Coronary artery (tissue), 2 donors: ENCODE measurements around the gene CBX2.

ENCODE experiments used
- DNase-seq: peaks from one replicate; pipeline ENCODE4 v3.0.0-alpha.2; 2017; ENCODE audit warnings: low spot score
- H3K27ac ChIP-seq, 2 donors: fragments of 200-600 bp; sonication (generic); one replicate each; pipeline ENCODE4 v1.5.1; 2016 to 2019
- H3K4me3 ChIP-seq: fragments of 200-600 bp; sonication (generic); 2 replicates; pipeline ENCODE4 v1.5.1; 2016; ENCODE audit warnings: mild to moderate bottlenecking, moderate library complexity
- CTCF ChIP-seq: fragments of 200-600 bp; sonication (generic); IDR thresholded peaks from one replicate; pipeline ENCODE4 v1.5.1; 2019; ENCODE audit warnings: antibody characterized with exemption

CBX2 gene

DNA sequence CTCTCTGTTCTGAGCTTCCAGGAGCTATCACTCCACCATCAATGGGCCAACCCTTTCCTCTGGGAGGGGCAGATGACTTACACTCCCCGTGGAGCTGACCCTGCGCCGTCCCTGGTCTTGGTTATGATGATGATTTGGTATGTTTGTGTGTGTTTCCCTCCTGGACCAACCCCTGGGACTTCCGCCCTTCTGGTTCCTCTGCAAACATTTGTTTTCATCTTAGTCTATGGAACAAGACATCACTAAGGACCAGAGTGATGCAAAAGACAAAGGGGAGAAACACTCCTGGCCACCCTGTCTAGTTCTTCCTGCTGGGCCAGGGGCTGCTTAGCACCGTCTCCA is 47.6 kb downstream of the CBX2 start:
- Histone ChIP-seq H3K27ac (no peak overlapping the region), H3K4me3 (no peak overlapping the region)
- TF ChIP-seq CTCF, result no peak
- no peak for DNase-seq

GRCh38 chr17:79826204-79826680 is 48.3 kb downstream of the CBX2 start:
- no peak overlapping the region for H3K27ac ChIP-seq
- DNase-seq, result no peak
- TF ChIP-seq CTCF, result no peak

DNA sequence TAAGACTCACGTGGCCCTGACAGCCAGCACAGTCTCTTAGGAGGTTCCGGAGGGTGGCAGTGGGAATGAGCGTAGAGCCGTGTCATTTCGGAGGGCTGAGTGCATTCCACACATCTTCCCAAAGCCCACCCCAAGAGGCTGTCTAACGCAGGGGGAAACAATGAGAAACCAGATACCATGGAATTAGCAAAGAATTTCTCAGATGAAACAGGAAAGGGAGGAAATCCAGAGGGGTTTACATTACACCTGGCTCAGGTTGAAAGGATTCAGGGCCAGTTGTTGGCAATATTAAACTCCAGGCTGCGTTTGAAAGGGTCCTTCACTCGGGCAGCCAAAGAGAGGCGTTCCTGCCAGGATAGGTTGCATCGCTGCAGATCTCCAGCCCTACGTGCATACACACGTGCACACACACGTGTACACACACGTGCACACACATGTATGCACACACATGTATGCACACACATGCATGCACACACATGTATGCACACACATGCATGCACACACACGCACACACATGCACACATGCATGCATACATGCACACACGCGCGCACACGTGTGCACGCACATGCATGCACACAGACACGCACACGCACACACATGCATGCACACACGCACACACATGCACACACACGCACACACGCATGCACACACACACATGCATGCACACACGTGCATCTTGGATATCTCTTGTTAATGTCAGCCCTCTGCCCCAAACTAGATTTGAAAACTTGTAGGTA is 49.1 kb downstream of the CBX2 start:
- H3K4me3 ChIP-seq, result no peak overlapping the region
- TF ChIP-seq CTCF, result no peak
- DNase-seq, result no peak
- H3K27ac ChIP-seq, result no peak overlapping the region

More at GRCh38 chr17:79826204-79826680, 48.3 kb downstream of the CBX2 start:
- no peak overlapping the region for H3K4me3 ChIP-seq

DNA sequence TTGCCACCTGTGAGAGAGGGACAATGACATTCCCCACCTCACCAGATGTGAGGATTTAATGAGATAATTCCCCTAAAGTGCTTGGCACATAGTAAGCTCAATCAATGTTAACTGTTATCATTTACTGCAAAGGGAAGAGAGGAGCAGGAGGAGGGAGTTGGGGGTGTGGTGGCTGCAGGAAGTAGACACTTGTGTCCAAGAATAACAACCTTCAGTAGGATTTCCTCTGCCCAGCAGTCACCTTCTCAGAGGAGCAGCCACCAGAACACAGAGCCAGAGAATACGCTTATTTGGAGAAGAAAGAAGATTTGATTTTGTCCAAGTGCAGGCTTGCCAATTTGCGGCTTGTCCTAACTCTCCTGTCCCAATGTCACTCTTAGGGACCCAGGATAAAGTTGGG is 51.1 kb downstream of the CBX2 start:
- TF ChIP-seq CTCF, result no peak
- DNase-seq, result no peak
- no peak overlapping the region for H3K27ac ChIP-seq
- no peak overlapping the region for H3K4me3 ChIP-seq

GRCh38 chr17:79829457-79829856 is 51.5 kb downstream of the CBX2 start:
- H3K27ac ChIP-seq, result no peak overlapping the region
- no peak for TF ChIP-seq CTCF

DNA sequence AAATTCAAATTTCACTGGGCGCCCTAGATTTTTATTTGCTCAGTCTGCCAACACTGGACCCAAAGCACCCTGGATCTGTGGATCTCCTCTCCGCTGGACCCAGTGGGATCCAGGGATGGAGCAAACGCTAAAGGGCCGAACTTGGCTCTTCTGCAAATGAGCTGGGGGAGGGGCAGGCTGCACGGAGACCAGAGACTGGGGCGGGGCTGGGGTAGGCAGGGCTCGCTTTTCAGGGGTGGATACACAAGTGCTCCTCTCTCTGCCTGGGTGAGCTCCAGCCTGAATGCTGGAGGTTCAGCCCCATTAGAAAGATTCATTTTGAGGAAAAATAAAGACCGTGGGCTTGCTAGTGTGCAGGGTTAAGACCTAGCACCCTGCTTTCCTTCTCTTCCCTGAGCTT is 52.4 kb downstream of the CBX2 start:
- Histone ChIP-seq H3K27ac (no peak overlapping the region), H3K4me3 (no peak overlapping the region)
- no peak for DNase-seq
- no peak for TF ChIP-seq CTCF

More at GRCh38 chr17:79829457-79829856, 51.5 kb downstream of the CBX2 start:
- H3K4me3 ChIP-seq, result no peak overlapping the region
- DNase-seq, result no peak

GRCh38 chr17:79830763-79831264 is 52.9 kb downstream of the CBX2 start:
- no peak overlapping the region for H3K4me3 ChIP-seq
- TF ChIP-seq CTCF, result no peak
- H3K27ac ChIP-seq, result peak overlapping the region in 1 of 2 donors; percentile 64
- no peak for DNase-seq
